ENCODE results near the gene MAP4K5.

MAP4K5 gene

GRCh38 chr14:50410071-50410470, 122.3 kb downstream of the MAP4K5 start:
- H3K4me1 ChIP-seq (ENCODE audit: insufficient read depth, low read length, severe bottlenecking), result no peaks in the 10 kb centered on the region
- no peak overlapping the region for H3K9ac ChIP-seq (ENCODE audit: low read length)
- H4K20me1 ChIP-seq (ENCODE audit: insufficient read depth, low read length), result no peaks in the 10 kb centered on the region
- H3F3A ChIP-seq (ENCODE audit: insufficient read depth, low read length), result no peaks in the 10 kb centered on the region
- H3K27me3 ChIP-seq (ENCODE audit: insufficient read depth, low read length), result no peaks in the 10 kb centered on the region
- no peaks in the 10 kb centered on the region for H3K9me2 ChIP-seq (ENCODE audit: low read depth, low read length)
- no peak overlapping the region for H3K27ac ChIP-seq (ENCODE audit: low read depth, low read length, poor library complexity, severe bottlenecking)
- no peak overlapping the region for H3K4me3 ChIP-seq (ENCODE audit: low read depth, low read length, poor library complexity, severe bottlenecking)
- H3K36me3 ChIP-seq (ENCODE audit: insufficient read depth, low read length), result peaks cover 12% of the 10 kb centered on the region; the same call in 1 of the 2 replicates
- 0 out of 2 replicates have a peak, but pooled peaks cover 2% of the 10 kb centered on the region for H3K9me3 ChIP-seq (ENCODE audit: low read length)
- H3K79me2 ChIP-seq (ENCODE audit: insufficient read depth, low read length), result no peaks in the 10 kb centered on the region
- H3K4me2 ChIP-seq (ENCODE audit: low read length), result no peak overlapping the region
- TF ChIP-seq EZH2 (IDR thresholded peaks at IDR 0.05; ENCODE audit: borderline replicate concordance, low read length), result no peak
- no peak for TF ChIP-seq CTCF (IDR thresholded peaks at IDR 0.05; ENCODE audit: low read length)
- no peak overlapping the region for H2AFZ ChIP-seq (ENCODE audit: low read length)

- Histone ChIP-seq H3K4me1 (ENCODE audit: insufficient read depth, low read length, severe bottlenecking) (peaks cover 20% of the 10 kb centered on the region), H3K4me2 (ENCODE audit: low read length) (no peak overlapping the region), H3K9me2 (ENCODE audit: low read depth, low read length) (no peaks in the 10 kb centered on the region), H3K36me3 (ENCODE audit: insufficient read depth, low read length) (peaks cover 4% of the 10 kb centered on the region; the same call in 1 of the 2 replicates), H3K9ac (ENCODE audit: low read length) (no peak overlapping the region), H3K27me3 (ENCODE audit: insufficient read depth, low read length) (no peaks in the 10 kb centered on the region), H3K79me2 (ENCODE audit: insufficient read depth, low read length) (no peaks in the 10 kb centered on the region), H3K27ac (ENCODE audit: low read depth, low read length, poor library complexity, severe bottlenecking) (no peak overlapping the region), H3K4me3 (ENCODE audit: low read depth, low read length, poor library complexity, severe bottlenecking) (no peak overlapping the region), H2AFZ (ENCODE audit: low read length) (no peak overlapping the region), H3K9me3 (ENCODE audit: low read length) (0 out of 2 replicates have a peak, but pooled peaks cover 2% of the 10 kb centered on the region), H4K20me1 (ENCODE audit: insufficient read depth, low read length) (no peaks in the 10 kb centered on the region), H3F3A (ENCODE audit: insufficient read depth, low read length) (no peaks in the 10 kb centered on the region)
- TF ChIP-seq EZH2 (IDR thresholded peaks at IDR 0.05; ENCODE audit: borderline replicate concordance, low read length), result no peak
- no peak for TF ChIP-seq CTCF (IDR thresholded peaks at IDR 0.05; ENCODE audit: low read length)
Measured at GRCh38 chr14:50407111-50407812, 125.1 kb downstream of the MAP4K5 start.

- no peaks in the 10 kb centered on the region for H3K27me3 ChIP-seq (ENCODE audit: insufficient read depth, low read length)
- no peaks in the 10 kb centered on the region for H3K9me2 ChIP-seq (ENCODE audit: low read depth, low read length)
- H4K20me1 ChIP-seq (ENCODE audit: insufficient read depth, low read length), result no peaks in the 10 kb centered on the region
- H3K27ac ChIP-seq (ENCODE audit: low read depth, low read length, poor library complexity, severe bottlenecking), result peak overlapping the region; percentile 74
- H3K36me3 ChIP-seq (ENCODE audit: insufficient read depth, low read length), result no peaks in the 10 kb centered on the region
- H3K9ac ChIP-seq (ENCODE audit: low read length), result no peak overlapping the region
- H3K9me3 ChIP-seq (ENCODE audit: low read length), result no peaks in the 10 kb centered on the region
- H3K4me3 ChIP-seq (ENCODE audit: low read depth, low read length, poor library complexity, severe bottlenecking), result no peak overlapping the region
- no peak overlapping the region for H3K4me2 ChIP-seq (ENCODE audit: low read length)
- peaks cover 57% of the 10 kb centered on the region for H3K4me1 ChIP-seq (ENCODE audit: insufficient read depth, low read length, severe bottlenecking)
- H2AFZ ChIP-seq (ENCODE audit: low read length), result no peak overlapping the region
- no peaks in the 10 kb centered on the region for H3F3A ChIP-seq (ENCODE audit: insufficient read depth, low read length)
- H3K79me2 ChIP-seq (ENCODE audit: insufficient read depth, low read length), result no peaks in the 10 kb centered on the region
- TF ChIP-seq CTCF (IDR thresholded peaks at IDR 0.05; ENCODE audit: low read length), result no peak
Measured at GRCh38 chr14:50403419-50403818, 128.9 kb downstream of the MAP4K5 start.

Data from OCI-LY1 (cell line).